ENCODE data around the gene COL6A1. TPM values are rescaled to one million over a fixed set of nuclear protein-coding genes. Genes with fewer than 3 reads are reported as not detected.

Gene COL6A1
- total and polyA plus RNA-seq, 2 of the 13 experiments (the other 11 are each of a cell fraction or from before 2014, with no cell fraction given), result 3.1 to 4.8 TPM

DNA sequence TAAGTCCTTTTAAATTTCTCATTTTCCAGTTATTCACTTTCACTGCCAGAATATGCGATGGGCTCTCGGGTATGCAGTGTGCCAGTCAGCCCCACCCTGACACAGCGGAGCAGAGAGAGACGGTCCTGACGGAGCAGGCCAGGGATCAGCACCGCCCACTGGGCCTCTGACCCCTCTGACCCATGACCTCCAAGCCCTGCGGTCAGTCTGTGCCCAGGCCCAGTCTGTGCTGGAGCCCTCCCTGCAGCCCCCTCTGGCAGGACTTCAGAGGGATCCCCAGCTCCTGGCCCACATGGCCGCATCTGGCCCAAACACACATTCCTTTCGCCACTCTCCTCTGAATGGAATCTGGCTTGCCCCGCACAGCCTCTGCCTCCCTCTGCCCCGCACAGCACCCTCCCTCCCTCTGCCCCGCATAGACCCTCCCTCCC is 72.9 kb downstream of the COL6A1 start:
- no peak overlapping the region for H3K27ac ChIP-seq (ENCODE audit: extremely low read length, insufficient read depth, low read length)
- H3K27me3 ChIP-seq (ENCODE audit: control insufficient read depth in 1 of 2, insufficient read depth in 2 of 2, low read length in 2 of 2), result peaks cover 2 to 9% of the 10 kb centered on the region in 2 experiments; a peak in 3 of 5 replicates
- POLR2A ChIA-PET, result no interaction called here
- no peak overlapping the region for H2AFZ ChIP-seq (ENCODE audit: low read length)
- DNase-seq (ENCODE audit: low spot score) (no peak), FAIRE-seq (no peak), ATAC-seq (peak; percentile 56)
- BruUV-seq (replicated peaks), result no TSS peak
- H3K4me1 ChIP-seq (ENCODE audit: insufficient read depth, low read length), result no peaks in the 10 kb centered on the region
- no peak overlapping the region for H3K4me2 ChIP-seq (ENCODE audit: low read depth, low read length)
- H3K4me3 ChIP-seq (replicated peaks in 1 of 3; ENCODE audit: insufficient read depth in 1 of 3, low read depth in 2 of 3, low read length in 3 of 3), result no peak overlapping the region
- no peaks in the 10 kb centered on the region; the same call in 1 of the 2 replicates for H3K9me3 ChIP-seq (ENCODE audit: low read length)
- H3K9ac ChIP-seq (ENCODE audit: insufficient read depth, low read depth, low read length), result no peak overlapping the region
- 9% methylated on average over 12 of the region's 12 CpGs for WGBS (ENCODE audit: low lambda C conversion rate)
- intact Hi-C loops (cut with micrococcal nuclease; ENCODE audit: unreplicated experiment), result no loop called here
- H3K36me3 ChIP-seq (replicated peaks in 1 of 2; ENCODE audit: control insufficient read depth in 1 of 2, insufficient read depth in 2 of 2, low read length in 2 of 2), result no peaks in the 10 kb centered on the region
- in situ Hi-C loops (cut with HindIII; ENCODE audit: extremely low pct_ligation_motif_present, low pct_unique_long_range_greater_than_20kb), result no loop called here
- no peaks in the 10 kb centered on the region for H4K20me1 ChIP-seq (ENCODE audit: insufficient read depth, low read length)
- H3K79me2 ChIP-seq (ENCODE audit: insufficient read depth, low read length), result no peaks in the 10 kb centered on the region
- CTCF ChIA-PET (ENCODE audit: low intra/inter-chr PET ratio, low total read pairs), result no interaction called here
- no peak for TF ChIP-seq IKZF4 (CRISPR knock-in tag; IDR thresholded peaks at IDR 0.05; ENCODE audit: borderline replicate concordance, low read depth, not compliant biosample characterization)
- TF ChIP-seq NR2F1 (CRISPR knock-in tag; IDR thresholded peaks at IDR 0.05), result peak in 1 of 2 experiments; percentile 45; a peak in 1 of 4 replicates
- TF ChIP-seq NR2F6 (IDR thresholded peaks at IDR 0.05), result peak; percentile 57
- peak; percentile 54 for TF ChIP-seq NR2F6 (CRISPR knock-in tag; IDR thresholded peaks at IDR 0.05)
- TF ChIP-seq, protein P1, sequence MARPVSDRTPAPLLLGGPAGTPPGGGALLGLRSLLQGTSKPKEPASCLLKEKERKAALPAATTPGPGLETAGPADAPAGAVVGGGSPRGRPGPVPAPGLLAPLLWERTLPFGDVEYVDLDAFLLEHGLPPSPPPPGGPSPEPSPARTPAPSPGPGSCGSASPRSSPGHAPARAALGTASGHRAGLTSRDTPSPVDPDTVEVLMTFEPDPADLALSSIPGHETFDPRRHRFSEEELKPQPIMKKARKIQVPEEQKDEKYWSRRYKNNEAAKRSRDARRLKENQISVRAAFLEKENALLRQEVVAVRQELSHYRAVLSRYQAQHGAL (CRISPR knock-in tag; IDR thresholded peaks at IDR 0.05; ENCODE audit: not compliant biosample characterization), result no peak
- no peak for TF ChIP-seq HNF4A (CRISPR knock-in tag; IDR thresholded peaks at IDR 0.05)
- TF ChIP-seq, protein P2, sequence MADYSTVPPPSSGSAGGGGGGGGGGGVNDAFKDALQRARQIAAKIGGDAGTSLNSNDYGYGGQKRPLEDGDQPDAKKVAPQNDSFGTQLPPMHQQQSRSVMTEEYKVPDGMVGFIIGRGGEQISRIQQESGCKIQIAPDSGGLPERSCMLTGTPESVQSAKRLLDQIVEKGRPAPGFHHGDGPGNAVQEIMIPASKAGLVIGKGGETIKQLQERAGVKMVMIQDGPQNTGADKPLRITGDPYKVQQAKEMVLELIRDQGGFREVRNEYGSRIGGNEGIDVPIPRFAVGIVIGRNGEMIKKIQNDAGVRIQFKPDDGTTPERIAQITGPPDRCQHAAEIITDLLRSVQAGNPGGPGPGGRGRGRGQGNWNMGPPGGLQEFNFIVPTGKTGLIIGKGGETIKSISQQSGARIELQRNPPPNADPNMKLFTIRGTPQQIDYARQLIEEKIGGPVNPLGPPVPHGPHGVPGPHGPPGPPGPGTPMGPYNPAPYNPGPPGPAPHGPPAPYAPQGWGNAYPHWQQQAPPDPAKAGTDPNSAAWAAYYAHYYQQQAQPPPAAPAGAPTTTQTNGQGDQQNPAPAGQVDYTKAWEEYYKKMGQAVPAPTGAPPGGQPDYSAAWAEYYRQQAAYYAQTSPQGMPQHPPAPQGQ (CRISPR knock-in tag; IDR thresholded peaks at IDR 0.05; ENCODE audit: borderline replicate concordance), result no peak
- peak; percentile 77 for TF ChIP-seq NR2C2 (CRISPR knock-in tag; IDR thresholded peaks at IDR 0.05; ENCODE audit: borderline replicate concordance)
- TF ChIP-seq SKIL (CRISPR knock-in tag; IDR thresholded peaks at IDR 0.05; ENCODE audit: borderline replicate concordance), result no peak
- TF ChIP-seq MLXIP (CRISPR knock-in tag; IDR thresholded peaks at IDR 0.05; ENCODE audit: borderline replicate concordance), result no peak
- no peak for TF ChIP-seq CBFB (CRISPR knock-in tag; IDR thresholded peaks at IDR 0.05)
- peak; percentile 78 for TF ChIP-seq ZSCAN25 (CRISPR knock-in tag; IDR thresholded peaks at IDR 0.05)
- TF ChIP-seq, protein P3, sequence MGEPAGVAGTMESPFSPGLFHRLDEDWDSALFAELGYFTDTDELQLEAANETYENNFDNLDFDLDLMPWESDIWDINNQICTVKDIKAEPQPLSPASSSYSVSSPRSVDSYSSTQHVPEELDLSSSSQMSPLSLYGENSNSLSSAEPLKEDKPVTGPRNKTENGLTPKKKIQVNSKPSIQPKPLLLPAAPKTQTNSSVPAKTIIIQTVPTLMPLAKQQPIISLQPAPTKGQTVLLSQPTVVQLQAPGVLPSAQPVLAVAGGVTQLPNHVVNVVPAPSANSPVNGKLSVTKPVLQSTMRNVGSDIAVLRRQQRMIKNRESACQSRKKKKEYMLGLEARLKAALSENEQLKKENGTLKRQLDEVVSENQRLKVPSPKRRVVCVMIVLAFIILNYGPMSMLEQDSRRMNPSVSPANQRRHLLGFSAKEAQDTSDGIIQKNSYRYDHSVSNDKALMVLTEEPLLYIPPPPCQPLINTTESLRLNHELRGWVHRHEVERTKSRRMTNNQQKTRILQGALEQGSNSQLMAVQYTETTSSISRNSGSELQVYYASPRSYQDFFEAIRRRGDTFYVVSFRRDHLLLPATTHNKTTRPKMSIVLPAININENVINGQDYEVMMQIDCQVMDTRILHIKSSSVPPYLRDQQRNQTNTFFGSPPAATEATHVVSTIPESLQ (CRISPR knock-in tag; conservative IDR thresholded peaks at IDR 0.05), result no peak

All from HepG2 (cell line).